Transverse colon (tissue), 4 donors: Measurements from ENCODE around the gene SEPTIN11. TPM values are rescaled to one million over a fixed set of nuclear protein-coding genes. Genes with fewer than 3 reads are reported as not detected.

Experiments
- DNase-seq: peaks from one replicate; pipeline ENCODE4 v3.0.0-alpha.2; 2019
- H3K27ac ChIP-seq, 4 donors: fragments of 200-600 bp; sonication (generic); 2 replicates each; pipeline ENCODE4 v1.5.1; 2016 to 2018; ENCODE audit warnings: inconsistent platforms in 4 of 4
- H3K27me3 ChIP-seq: fragments of 200-600 bp; sonication (generic); 2 replicates; pipeline ENCODE4 v1.5.1; 2017; ENCODE audit warnings: inconsistent platforms
- H3K36me3 ChIP-seq, 4 donors: fragments of 200-600 bp; sonication (generic); 2 replicates each; pipeline ENCODE4 v1.5.1; 2017 to 2019; ENCODE audit warnings: inconsistent platforms in 4 of 4
- H3K4me1 ChIP-seq, 4 donors: fragments of 200-600 bp; sonication (generic); 2 replicates each; pipeline ENCODE4 v1.5.1; 2017 to 2020; ENCODE audit warnings: inconsistent platforms in 4 of 4
- H3K4me3 ChIP-seq, 4 donors: fragments of 200-600 bp; sonication (generic); 1 replicate in 1 of 4; 2 replicates in 3 of 4; pipeline versions ENCODE4 v1.5.1 to v1.6.1; 2017 to 2019; ENCODE audit warnings: inconsistent platforms in 4 of 4
- H3K9me3 ChIP-seq, 2 donors: fragments of 200-600 bp; sonication (generic); 2 replicates each; pipeline ENCODE4 v1.5.1; 2017 to 2019; ENCODE audit warnings: inconsistent platforms in 2 of 2
- EP300 ChIP-seq: sonication (generic); formaldehyde crosslinking; IDR thresholded peaks from one replicate; pipeline ENCODE4 v1.6.1; 2017; ENCODE audit warnings: antibody characterized with exemption, low read depth
- POLR2A ChIP-seq: fragments of 450-650 bp; IDR thresholded peaks from one replicate; pipeline ENCODE4 v1.6.1; 2016; ENCODE audit warnings: antibody characterized with exemption, mild to moderate bottlenecking, moderate library complexity
- POLR2AphosphoS5 ChIP-seq, 3 donors: sonication (generic); formaldehyde crosslinking; IDR thresholded peaks; one replicate each; pipeline ENCODE4 v1.6.1; 2016; ENCODE audit warnings: antibody characterized with exemption in 3 of 3
- WGBS, 2 donors: methylation state at CpG; one replicate each; pipeline ENCODE4 v1.1.5; 2018; ENCODE audit warnings: low coverage in 1 of 2; 5-methylcytosine and 5-hydroxymethylcytosine counted together
- in situ Hi-C, 4 donors: fragments of 200-750 bp; cut with MboI; loops; one replicate each; pipeline versions ENCODE4 v1.15.0 to v1.15.1; 2017; ENCODE audit warnings: low sequenced_read_pairs in 3 of 4, low pct_ligation_motif_present in 1 of 4, low pct_unique_long_range_greater_than_20kb in 1 of 4
- intact Hi-C: fragments of 100-400 bp; cut with DNase I; formaldehyde crosslinking; loops from one replicate; pipeline ENCODE4 v1.15.1; 2023; ENCODE audit warnings: low total_unique reads
- total RNA-seq, 4 donors: library from RNA; depleted of rRNA; stranded (reverse); fragments of >200 nt; gene quantifications; one replicate each; pipeline ENCODE4 v1.1.0, GENCODE V29; 2016
- TF ChIP-seq, protein P1 (sequence below), 5 experiments: fragments of 200-600 bp in 3 of 5; fragments of 450-650 bp in 2 of 5; sonication (generic) in 3 of 5; IDR thresholded peaks; 1 replicate in 2 of 5; 2 replicates in 3 of 5; pipeline ENCODE4 v1.5.1; 2016 to 2017; ENCODE audit warnings: antibody characterized with exemption in 5 of 5, inconsistent platforms in 3 of 5, mild to moderate bottlenecking in 2 of 5, moderate library complexity in 1 of 5

Gene SEPTIN11
- total RNA-seq, 4 donors from 2014 or later, result 48.6 to 127 (median 78.8) TPM

DNA sequence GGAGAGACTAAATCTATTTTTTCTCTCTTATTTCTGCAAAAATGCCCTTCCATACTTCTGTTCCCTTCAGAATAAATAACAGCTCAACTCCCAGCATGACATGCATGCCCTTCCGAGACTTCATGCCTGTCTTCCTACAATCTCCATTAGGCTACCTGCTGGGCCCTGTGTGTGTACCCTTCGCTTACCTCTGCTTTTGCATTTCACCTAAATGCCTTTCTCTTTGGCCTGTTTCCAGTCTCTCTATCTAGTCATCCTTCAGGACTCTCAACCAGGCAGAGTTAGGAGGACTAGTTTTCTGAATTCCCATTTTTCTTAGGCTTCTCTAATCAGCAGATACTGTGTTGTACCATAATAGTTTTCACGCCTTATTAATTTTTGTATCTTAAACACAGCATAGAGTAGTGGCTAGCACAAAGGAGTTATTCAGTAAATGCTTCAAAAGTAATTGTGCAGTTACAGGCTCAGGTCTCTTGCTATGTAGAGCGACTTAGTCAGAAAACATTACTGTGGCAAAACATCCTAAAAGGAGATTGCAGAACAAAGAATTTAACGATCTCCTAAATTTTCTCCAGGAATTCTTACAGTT lies 20.5 kb downstream of the SEPTIN11 start:
- no peak overlapping the region for H3K4me3 ChIP-seq
- 92 to 95% methylated on average over 5 of the region's 5 CpGs for WGBS, 2 donors
- intact Hi-C loops, result no loop called here

DNA sequence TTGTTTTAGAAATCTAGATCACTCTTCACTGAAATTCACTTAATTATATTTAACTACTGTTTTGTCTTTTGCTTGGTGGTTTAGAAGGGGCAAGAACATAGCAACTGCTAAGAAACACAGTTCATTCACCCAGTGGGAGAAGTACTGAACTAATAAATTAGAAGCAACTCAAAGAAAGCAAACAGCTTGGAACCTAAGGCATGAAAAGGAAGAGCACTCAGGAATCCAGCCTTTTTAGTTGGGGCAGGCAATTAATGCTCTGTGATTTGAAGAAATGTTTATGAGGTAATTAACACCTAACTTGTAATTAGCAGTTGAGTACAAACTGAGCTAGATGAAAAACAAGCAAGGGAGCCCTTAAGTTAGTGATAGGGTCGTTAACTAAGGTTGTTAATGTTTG lies 22.8 kb downstream of the SEPTIN11 start:
- intact Hi-C loops, result no loop called here
- DNase-seq, result no peak
- Histone ChIP-seq H3K4me1 (peaks cover 0 to 25% (median 4%) of the 10 kb centered on the region in 4 donors), H3K4me3 (no peak overlapping the region), H3K27me3 (no peaks in the 10 kb centered on the region), H3K9me3 (no peaks in the 10 kb centered on the region), H3K27ac (no peak overlapping the region), H3K36me3 (no peaks in the 10 kb centered on the region)
- TF ChIP-seq POLR2AphosphoS5 (IDR thresholded peaks at IDR 0.05) (no peak), POLR2A (no peak), EP300 (no peak)
- TF ChIP-seq, protein P1, sequence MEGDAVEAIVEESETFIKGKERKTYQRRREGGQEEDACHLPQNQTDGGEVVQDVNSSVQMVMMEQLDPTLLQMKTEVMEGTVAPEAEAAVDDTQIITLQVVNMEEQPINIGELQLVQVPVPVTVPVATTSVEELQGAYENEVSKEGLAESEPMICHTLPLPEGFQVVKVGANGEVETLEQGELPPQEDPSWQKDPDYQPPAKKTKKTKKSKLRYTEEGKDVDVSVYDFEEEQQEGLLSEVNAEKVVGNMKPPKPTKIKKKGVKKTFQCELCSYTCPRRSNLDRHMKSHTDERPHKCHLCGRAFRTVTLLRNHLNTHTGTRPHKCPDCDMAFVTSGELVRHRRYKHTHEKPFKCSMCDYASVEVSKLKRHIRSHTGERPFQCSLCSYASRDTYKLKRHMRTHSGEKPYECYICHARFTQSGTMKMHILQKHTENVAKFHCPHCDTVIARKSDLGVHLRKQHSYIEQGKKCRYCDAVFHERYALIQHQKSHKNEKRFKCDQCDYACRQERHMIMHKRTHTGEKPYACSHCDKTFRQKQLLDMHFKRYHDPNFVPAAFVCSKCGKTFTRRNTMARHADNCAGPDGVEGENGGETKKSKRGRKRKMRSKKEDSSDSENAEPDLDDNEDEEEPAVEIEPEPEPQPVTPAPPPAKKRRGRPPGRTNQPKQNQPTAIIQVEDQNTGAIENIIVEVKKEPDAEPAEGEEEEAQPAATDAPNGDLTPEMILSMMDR (IDR thresholded peaks at IDR 0.05), result no peak
- in situ Hi-C loops, result no loop called here
- WGBS, 2 donors, result 71% methylated on average over 1 of the region's 1 CpG

More for the DNA sequence above, 20.5 kb downstream of the SEPTIN11 start:
- Histone ChIP-seq H3K9me3 (no peaks in the 10 kb centered on the region), H3K27me3 (no peaks in the 10 kb centered on the region), H3K4me1 (peaks cover 0 to 25% (median 4%) of the 10 kb centered on the region in 4 donors), H3K27ac (no peak overlapping the region), H3K36me3 (no peaks in the 10 kb centered on the region)
- DNase-seq, result no peak
- TF ChIP-seq, protein P1 (IDR thresholded peaks at IDR 0.05), result no peak
- TF ChIP-seq EP300 (no peak), POLR2A (no peak), POLR2AphosphoS5 (IDR thresholded peaks at IDR 0.05) (no peak)
- in situ Hi-C loops, result no loop called here

DNA sequence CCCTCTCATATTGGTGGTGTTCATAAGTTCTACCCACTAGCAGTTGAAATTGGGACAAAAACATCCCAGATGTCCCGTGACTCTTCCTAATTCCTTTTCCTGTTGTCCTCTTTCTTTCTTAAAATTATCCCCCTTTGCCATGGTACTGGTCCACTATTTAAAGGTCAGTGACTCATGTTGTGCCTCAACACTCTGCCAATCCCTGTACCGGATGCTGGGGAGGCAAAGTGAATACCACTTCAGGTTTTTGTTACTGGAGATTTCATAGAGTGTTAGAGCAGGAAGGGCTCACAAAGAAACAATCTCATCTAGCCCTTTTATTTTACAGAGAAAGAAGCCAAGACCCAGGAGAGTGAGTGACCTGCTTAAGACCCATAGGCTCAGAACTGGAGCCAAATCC lies 24.6 kb downstream of the SEPTIN11 start:
- H3K36me3 ChIP-seq, result no peaks in the 10 kb centered on the region
- in situ Hi-C loops, result no loop called here
- no peak for DNase-seq
- peaks cover 0 to 40% (median 11%) of the 10 kb centered on the region in 4 donors for H3K4me1 ChIP-seq
- no peak overlapping the region for H3K27ac ChIP-seq
- 89 to 94% methylated on average over 2 of the region's 2 CpGs for WGBS, 2 donors
- H3K9me3 ChIP-seq, result no peaks in the 10 kb centered on the region
- no peak overlapping the region for H3K4me3 ChIP-seq
- intact Hi-C loops, result no loop called here
- no peaks in the 10 kb centered on the region for H3K27me3 ChIP-seq
- TF ChIP-seq POLR2AphosphoS5 (IDR thresholded peaks at IDR 0.05) (no peak), EP300 (no peak), POLR2A (no peak)
- TF ChIP-seq, protein P1 (IDR thresholded peaks at IDR 0.05), result no peak

DNA sequence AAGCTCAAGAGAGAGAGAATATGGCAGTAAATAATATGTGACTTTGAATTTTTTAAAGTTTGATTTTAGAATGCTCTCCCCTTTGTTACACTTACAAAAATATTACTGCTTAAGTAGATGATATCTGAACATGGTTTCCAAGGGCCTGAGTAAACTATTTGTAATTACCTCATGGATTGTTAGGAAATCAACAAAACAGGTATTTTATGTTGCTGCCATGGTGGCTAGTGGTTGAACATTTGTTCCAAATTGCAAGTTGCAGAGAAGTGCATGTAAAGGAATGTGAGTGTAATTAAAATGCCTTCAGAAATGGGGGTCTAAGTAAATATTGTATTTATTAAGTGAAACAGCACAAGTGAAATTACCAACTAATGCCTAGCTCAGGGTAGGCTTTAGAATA lies 27.6 kb downstream of the SEPTIN11 start:
- Histone ChIP-seq H3K36me3 (no peaks in the 10 kb centered on the region), H3K4me3 (no peak overlapping the region), H3K4me1 (peaks cover 0 to 45% (median 16%) of the 10 kb centered on the region in 4 donors), H3K27ac (no peak overlapping the region), H3K27me3 (no peaks in the 10 kb centered on the region), H3K9me3 (no peaks in the 10 kb centered on the region)
- intact Hi-C loops (no loop called here), in situ Hi-C loops (no loop called here)
- no peak for TF ChIP-seq POLR2AphosphoS5 (IDR thresholded peaks at IDR 0.05)
- TF ChIP-seq POLR2A, result no peak
- TF ChIP-seq, protein P1 (IDR thresholded peaks at IDR 0.05), result no peak
- TF ChIP-seq EP300, result no peak
- no peak for DNase-seq
